HAP-1 (cell line): ENCODE measurements around the gene KXD1.

Source experiments
- DNase-seq, 2 experiments: peaks; one replicate each; pipeline ENCODE4 v3.0.0-alpha.2; 2016 to 2020; ENCODE audit warnings: low spot score in 2 of 2
- H3K27me3 ChIP-seq: fragments of 250-450 bp; sonication (Bioruptor Pico); 2 replicates; pipeline ENCODE4 v1.5.1; 2020; ENCODE audit warnings: low read depth, mild to moderate bottlenecking, moderate library complexity
- H3K36me3 ChIP-seq: fragments of 250-450 bp; sonication (Bioruptor Pico); replicated peaks from 2 replicates; pipeline ENCODE4 v1.5.1; 2020; ENCODE audit warnings: mild to moderate bottlenecking
- H3K4me1 ChIP-seq: fragments of 250-450 bp; sonication (Bioruptor Pico); 2 replicates; pipeline ENCODE4 v1.5.1; 2020; ENCODE audit warnings: mild to moderate bottlenecking
- H3K4me3 ChIP-seq: fragments of 250-450 bp; sonication (Bioruptor Pico); 2 replicates; pipeline ENCODE4 v1.5.1; 2020; ENCODE audit warnings: mild to moderate bottlenecking, moderate library complexity
- H3K9me3 ChIP-seq: fragments of 250-450 bp; sonication (Bioruptor Pico); 2 replicates; pipeline ENCODE4 v1.5.1; 2020; ENCODE audit warnings: mild to moderate bottlenecking, moderate library complexity
- in situ Hi-C: fragments of 300-500 bp; cut with MboI; formaldehyde crosslinking; loops from 3 replicates; pipeline ENCODE4 v1.14.3; 2020; ENCODE audit warnings: low sequenced_read_pairs, inconsistent platforms, mixed read lengths

Gene KXD1, protein sequence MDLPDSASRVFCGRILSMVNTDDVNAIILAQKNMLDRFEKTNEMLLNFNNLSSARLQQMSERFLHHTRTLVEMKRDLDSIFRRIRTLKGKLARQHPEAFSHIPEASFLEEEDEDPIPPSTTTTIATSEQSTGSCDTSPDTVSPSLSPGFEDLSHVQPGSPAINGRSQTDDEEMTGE

DNA sequence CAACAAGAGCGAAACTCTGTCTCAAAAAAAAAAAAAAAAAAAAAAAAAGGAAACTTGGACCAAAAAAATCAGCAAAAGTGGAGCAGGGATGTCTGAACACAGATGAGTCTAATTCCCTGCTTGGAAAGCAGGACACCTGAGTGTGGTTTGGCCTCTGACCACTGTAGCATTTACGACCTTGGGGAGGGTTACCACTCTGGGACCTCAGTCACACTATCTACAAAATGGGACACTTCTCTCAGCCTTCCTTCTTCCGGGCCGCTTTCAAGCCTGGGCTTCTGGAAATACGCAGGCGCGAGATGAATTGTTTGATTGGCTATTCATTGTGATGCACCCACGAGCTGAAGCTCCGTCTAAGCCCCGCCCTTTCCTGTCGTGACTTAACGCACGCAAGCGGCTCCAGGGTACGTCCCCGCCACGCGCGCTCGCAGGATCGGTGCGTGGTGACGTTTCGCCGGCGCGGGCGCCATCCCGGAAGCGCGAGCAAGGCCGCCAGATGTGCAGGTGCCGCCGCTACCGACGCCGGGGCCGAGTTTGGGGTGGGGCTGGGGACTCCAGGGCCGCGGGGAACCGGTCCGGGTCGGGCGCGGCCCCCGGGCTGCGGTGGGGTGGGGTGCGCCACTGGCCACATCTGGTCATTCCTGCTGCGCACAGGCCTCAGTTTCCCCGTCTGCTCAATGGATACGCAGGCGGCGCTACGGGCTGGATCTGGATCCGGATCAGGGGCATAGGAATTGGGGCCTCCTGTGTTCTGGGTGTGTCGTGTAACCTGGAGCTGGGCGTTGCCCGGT, at the start of gene KXD1:
Gene KXD1, plus strand, starts transcription at position 460 of the 791 bp plus-strand sequence. CDS start 4,187 bp downstream, outside the sequence.
- DNase-seq: peak; percentile 94 to 98
- Histone ChIP-seq H3K27me3 (no peaks in the 10 kb centered on the region), H3K4me3 (peak within 1 kb of the TSS; percentile 73)

GRCh38 chr19:18508585-18508984, 49.1 kb upstream of the KXD1 start:
- H3K9me3 ChIP-seq: no peaks in the 10 kb centered on the region
- in situ Hi-C loops: no loop called here
- H3K4me3 ChIP-seq: no peak overlapping the region
- no peak for DNase-seq
- H3K27me3 ChIP-seq: no peaks in the 10 kb centered on the region
- H3K36me3 ChIP-seq: no peaks in the 10 kb centered on the region
- H3K4me1 ChIP-seq: no peaks in the 10 kb centered on the region

More for the DNA sequence above, at the start of gene KXD1:
- in situ Hi-C loops: no loop called here
- H3K9me3 ChIP-seq: no peaks in the 10 kb centered on the region
- H3K36me3 ChIP-seq: peaks cover 13% of the 10 kb centered on the region
- H3K4me1 ChIP-seq: no peaks in the 10 kb centered on the region

DNA sequence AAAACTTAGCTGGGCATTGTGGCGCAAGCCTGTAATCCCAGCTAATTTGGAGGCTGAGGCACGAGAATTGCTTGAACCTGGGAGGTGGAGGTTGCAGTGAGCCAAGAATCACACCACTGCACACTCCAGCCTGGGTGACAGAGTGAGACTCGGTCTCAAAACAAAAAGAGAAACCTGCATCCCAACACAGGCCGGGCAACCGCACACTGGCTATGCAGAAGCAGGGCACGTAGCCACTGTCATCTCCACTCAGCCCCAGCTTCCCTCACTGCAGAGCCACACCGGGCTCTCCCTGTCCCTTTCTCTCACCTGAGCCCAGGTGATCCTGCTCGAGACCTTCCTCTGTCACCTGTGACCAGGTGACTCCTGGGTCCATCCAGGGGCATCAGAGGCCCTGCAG, 47.5 kb upstream of the KXD1 start:
- in situ Hi-C loops: no loop called here
- no peak for DNase-seq
- H3K9me3 ChIP-seq: no peaks in the 10 kb centered on the region
- H3K4me3 ChIP-seq: no peak overlapping the region
- no peaks in the 10 kb centered on the region for H3K27me3 ChIP-seq
- H3K4me1 ChIP-seq: no peaks in the 10 kb centered on the region
- H3K36me3 ChIP-seq: no peaks in the 10 kb centered on the region

- Histone ChIP-seq H3K9me3 (no peaks in the 10 kb centered on the region), H3K4me1 (no peaks in the 10 kb centered on the region), H3K4me3 (no peak overlapping the region), H3K36me3 (no peaks in the 10 kb centered on the region), H3K27me3 (no peaks in the 10 kb centered on the region)
- in situ Hi-C loops: no loop called here
- DNase-seq: no peak
Observed at GRCh38 chr19:18513868-18514267, 43.8 kb upstream of the KXD1 start.

DNA sequence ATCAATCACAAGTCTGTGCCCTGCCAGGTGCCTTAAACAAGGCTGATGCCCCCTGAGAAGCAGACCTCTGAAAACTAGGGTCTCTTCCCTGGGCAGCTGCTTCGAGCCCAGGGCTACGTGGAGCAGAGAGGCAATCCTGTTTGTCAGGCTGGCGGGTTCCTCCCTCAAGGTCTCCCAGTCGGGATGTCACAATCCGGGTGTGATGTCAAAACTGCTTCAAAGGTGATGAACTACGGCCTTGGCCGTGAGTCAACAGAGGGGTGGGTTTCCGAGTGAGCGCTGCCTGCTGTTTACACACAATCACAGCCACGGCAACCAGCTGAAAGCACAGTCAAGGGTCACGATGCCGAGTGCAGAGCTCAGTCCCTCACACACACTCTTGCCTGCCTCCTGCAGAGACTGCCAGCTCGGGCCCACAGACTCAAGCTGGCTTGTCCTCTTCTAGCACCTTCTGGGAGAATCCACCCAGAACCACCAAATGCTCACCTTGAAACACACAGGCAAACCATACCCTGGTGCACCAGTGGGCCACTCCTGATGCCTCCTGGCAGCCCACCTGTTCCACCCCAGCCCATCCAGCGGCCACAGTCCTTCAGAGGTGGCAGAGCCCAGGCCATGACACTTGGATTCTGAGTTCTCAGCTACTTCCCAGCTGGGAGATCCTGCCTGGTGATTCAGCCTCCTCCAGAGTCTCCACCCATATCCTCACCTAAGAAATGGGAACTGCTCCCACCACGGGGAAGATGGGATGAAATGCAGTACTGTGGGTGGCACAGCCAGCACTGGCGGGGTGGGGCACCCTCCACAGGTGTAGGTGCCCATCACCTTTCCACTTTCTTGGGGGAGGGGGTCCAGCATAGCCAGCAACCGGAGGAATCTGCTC, 42.6 kb upstream of the KXD1 start:
- Histone ChIP-seq H3K4me3 (no peak overlapping the region), H3K36me3 (no peaks in the 10 kb centered on the region), H3K9me3 (no peaks in the 10 kb centered on the region), H3K27me3 (no peaks in the 10 kb centered on the region), H3K4me1 (no peaks in the 10 kb centered on the region; the same call in 1 of the 2 replicates)
- in situ Hi-C loops: no loop called here
- no peak for DNase-seq

GRCh38 chr19:18515959-18516358, 41.7 kb upstream of the KXD1 start:
- H3K36me3 ChIP-seq: no peaks in the 10 kb centered on the region
- no peaks in the 10 kb centered on the region; the same call in 1 of the 2 replicates for H3K4me1 ChIP-seq
- no peaks in the 10 kb centered on the region for H3K27me3 ChIP-seq
- H3K9me3 ChIP-seq: no peaks in the 10 kb centered on the region
- DNase-seq: no peak
- in situ Hi-C loops: no loop called here
- H3K4me3 ChIP-seq: no peak overlapping the region

DNA sequence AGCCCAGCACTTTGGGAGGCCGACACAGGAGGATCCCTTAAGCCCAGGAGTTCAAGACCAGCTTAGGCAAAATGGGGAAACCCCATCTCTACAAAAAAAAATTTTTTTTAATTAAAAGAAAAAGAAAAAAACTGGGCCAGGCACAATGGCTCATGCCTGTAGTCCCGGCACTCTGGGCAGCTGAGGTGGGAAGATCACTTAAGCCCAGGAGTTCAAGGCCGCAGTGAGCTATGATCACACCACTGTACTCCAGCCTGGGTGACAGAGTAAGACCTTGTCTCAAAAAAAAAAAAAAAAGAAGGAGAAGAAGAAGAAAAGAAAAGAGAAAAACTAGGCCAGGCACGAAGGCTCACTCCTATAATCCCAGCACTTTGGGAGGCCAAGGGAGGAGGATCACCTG, 40.1 kb upstream of the KXD1 start:
- H3K27me3 ChIP-seq: no peaks in the 10 kb centered on the region
- in situ Hi-C loops: no loop called here
- H3K9me3 ChIP-seq: no peaks in the 10 kb centered on the region
- peaks cover under 1% of the 10 kb centered on the region for H3K4me1 ChIP-seq
- peaks cover 4% of the 10 kb centered on the region for H3K36me3 ChIP-seq
- no peak overlapping the region for H3K4me3 ChIP-seq
- no peak for DNase-seq

DNA sequence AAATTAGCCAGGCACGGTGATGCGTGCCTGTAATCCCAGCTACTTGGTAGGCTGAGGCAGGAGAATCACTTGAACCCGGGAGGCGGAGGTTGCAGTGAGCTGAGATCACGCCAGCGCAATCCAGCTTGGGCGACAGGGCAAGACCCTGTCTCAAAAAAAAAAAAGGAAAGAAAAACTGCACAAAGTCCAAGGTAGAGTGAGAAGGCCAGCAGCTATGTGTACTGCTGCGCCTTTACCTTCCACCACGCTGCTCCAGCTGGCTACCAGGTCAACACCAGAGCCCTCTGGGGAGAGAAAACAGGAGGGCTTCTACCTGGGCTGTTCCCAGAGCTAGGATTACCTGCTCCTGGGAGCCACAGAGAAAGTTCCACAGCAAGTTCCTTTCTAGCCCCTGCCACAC, 39.0 kb upstream of the KXD1 start:
- H3K4me1 ChIP-seq: peaks cover 3% of the 10 kb centered on the region
- H3K36me3 ChIP-seq: peaks cover 4% of the 10 kb centered on the region
- H3K27me3 ChIP-seq: no peaks in the 10 kb centered on the region
- in situ Hi-C loops: no loop called here
- H3K4me3 ChIP-seq: no peak overlapping the region
- DNase-seq: no peak
- no peaks in the 10 kb centered on the region for H3K9me3 ChIP-seq

DNA sequence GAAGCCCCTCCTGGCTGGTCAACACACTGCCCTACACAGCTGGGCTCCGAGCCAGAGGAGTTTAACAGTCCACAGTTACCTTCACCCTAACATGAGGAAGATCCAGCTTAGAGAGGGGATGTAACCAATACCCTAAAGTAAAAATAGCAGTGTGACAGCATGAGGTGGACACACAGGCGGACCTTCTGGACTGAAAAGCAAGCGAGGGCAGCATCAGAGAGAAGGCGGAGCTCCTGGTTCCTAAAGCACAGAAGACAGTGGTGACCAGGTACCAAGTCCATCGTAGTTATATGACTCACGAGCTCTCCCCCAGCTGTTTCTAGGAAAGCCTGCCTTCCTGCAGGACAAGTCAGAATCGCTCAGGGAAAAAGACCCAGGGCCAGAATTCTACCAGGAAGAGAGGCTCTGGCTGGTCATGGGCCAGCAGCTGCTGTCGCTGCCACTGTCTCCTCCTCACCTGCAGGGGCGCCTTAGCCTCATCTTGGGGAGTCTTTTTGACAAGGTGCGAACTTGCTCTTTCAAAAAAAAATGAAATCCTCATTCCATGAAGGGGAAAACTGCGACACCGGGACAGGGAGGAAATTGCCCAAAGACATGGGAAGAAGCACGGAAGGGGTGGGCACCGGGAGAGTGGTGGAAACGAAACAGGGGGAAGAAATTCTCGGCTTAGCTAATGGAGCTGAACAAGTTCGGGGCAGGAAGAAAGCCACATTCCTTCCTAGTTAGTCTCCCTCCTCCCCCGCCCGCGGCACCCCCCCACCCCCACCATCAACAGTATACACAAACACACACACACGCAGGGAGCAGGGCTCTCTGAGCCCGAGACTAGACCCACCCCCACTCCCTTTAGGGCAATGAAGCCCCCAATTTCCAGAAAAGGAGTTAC, 37.5 kb upstream of the KXD1 start:
- peaks cover 4% of the 10 kb centered on the region for H3K36me3 ChIP-seq
- H3K9me3 ChIP-seq: no peaks in the 10 kb centered on the region
- peak; percentile 60 to 77 for DNase-seq
- H3K4me3 ChIP-seq: peak overlapping the region; percentile 98
- H3K27me3 ChIP-seq: no peaks in the 10 kb centered on the region
- in situ Hi-C loops: no loop called here
- peaks cover 3% of the 10 kb centered on the region for H3K4me1 ChIP-seq

GRCh38 chr19:18520848-18521691, 36.6 kb upstream of the KXD1 start:
- in situ Hi-C loops: no loop called here
- Histone ChIP-seq H3K27me3 (no peaks in the 10 kb centered on the region), H3K36me3 (peaks cover 4% of the 10 kb centered on the region), H3K9me3 (no peaks in the 10 kb centered on the region), H3K4me3 (peak overlapping the region; percentile 98), H3K4me1 (peaks cover 3% of the 10 kb centered on the region)
- DNase-seq: peak in 1 of 2 experiments; percentile 43

- Histone ChIP-seq H3K4me1 (peaks cover 3% of the 10 kb centered on the region), H3K4me3 (peak within 1 kb of the TSS; percentile 98), H3K9me3 (no peaks in the 10 kb centered on the region)
Observed at GRCh38 chr19:18521692-18522123, 36.0 kb upstream of the KXD1 start, which contains the start of gene ELL. Gene ELL, minus strand, starts transcription at chr19:18522070. Its CDS starts 15 bp downstream, at chr19:18522055.

GRCh38 chr19:18522124-18522861, 35.4 kb upstream of the KXD1 start:
- peaks cover 3% of the 10 kb centered on the region for H3K4me1 ChIP-seq
- H3K36me3 ChIP-seq: peaks cover 4% of the 10 kb centered on the region
- in situ Hi-C loops: no loop called here
- peak overlapping the region; percentile 98 for H3K4me3 ChIP-seq
- H3K9me3 ChIP-seq: no peaks in the 10 kb centered on the region
- DNase-seq: peak; percentile 99 to 100
- no peaks in the 10 kb centered on the region for H3K27me3 ChIP-seq

More at GRCh38 chr19:18521692-18522123, 36.0 kb upstream of the KXD1 start, which contains the start of gene ELL:
- DNase-seq: no peak
- peaks cover 4% of the 10 kb centered on the region for H3K36me3 ChIP-seq
- no peaks in the 10 kb centered on the region for H3K27me3 ChIP-seq
- in situ Hi-C loops: no loop called here
